H1 (cell line): ENCODE results near the gene NECAP2. TPM values are rescaled to one million over a fixed set of nuclear protein-coding genes. Genes with fewer than 3 reads are reported as not detected.

ENCODE experiments used
- CTCF ChIA-PET: fragments of 300-600 bp; sonication (Branson Sonifier 250); formaldehyde crosslinking; loops from one replicate; lab custom pipeline; 2021; ENCODE audit not compliant: partially characterized antibody; lab: Charles Lee
- POLR2A ChIA-PET: fragments of 300-600 bp; sonication (Branson Sonifier 250); formaldehyde crosslinking; loops from one replicate; lab custom pipeline; 2021; ENCODE audit warnings: inconsistent platforms; ENCODE audit not compliant: partially characterized antibody; lab: Charles Lee
- DNase-seq, 2 experiments: peaks; one replicate each; pipeline versions ENCODE4 v3.0.0 to v3.0.0-alpha.2; 2010 to 2022; ENCODE audit warnings: low spot score in 2 of 2, low read depth in 1 of 2, mixed read lengths in 1 of 2
- FAIRE-seq: peaks from 2 replicates; lab custom pipeline; 2011; peaks lifted over from hg19 to GRCh38; lab: Jason Lieb, UNC
- H2AFZ ChIP-seq: 2 replicates; pipeline ENCODE4 v1.8.1; 2012; ENCODE audit warnings: low read length, inconsistent platforms
- H2AK5ac ChIP-seq: 2 replicates; pipeline ENCODE4 v1.6.1; 2013; ENCODE audit warnings: low read depth, low read length
- H2BK120ac ChIP-seq: replicated peaks from 2 replicates; pipeline ENCODE3; 2013; ENCODE audit warnings: low read depth, low read length, inconsistent platforms
- H2BK12ac ChIP-seq: 2 replicates; pipeline ENCODE4 v1.6.1; 2013; ENCODE audit warnings: low read depth, low read length
- H2BK15ac ChIP-seq: 2 replicates; pipeline ENCODE4 v1.6.1; 2013; ENCODE audit warnings: low read length
- H2BK20ac ChIP-seq: 2 replicates; pipeline ENCODE4 v1.6.1; 2013; ENCODE audit warnings: low read length
- H2BK5ac ChIP-seq: 2 replicates; pipeline ENCODE4 v1.6.1; 2013; ENCODE audit warnings: low read depth, low read length
- H3K14ac ChIP-seq: 2 replicates; pipeline ENCODE4 v1.6.1; 2013; ENCODE audit warnings: inconsistent platforms; ENCODE audit not compliant: insufficient read length
- H3K18ac ChIP-seq: 2 replicates; pipeline ENCODE4 v1.6.1; 2013; ENCODE audit warnings: low read length; ENCODE audit errors: extremely low read depth
- H3K23ac ChIP-seq: 2 replicates; pipeline ENCODE4 v1.6.1; 2013; ENCODE audit warnings: inconsistent platforms; ENCODE audit not compliant: insufficient read length
- H3K23me2 ChIP-seq: 2 replicates; pipeline ENCODE4 v1.6.1; 2013; ENCODE audit warnings: low read depth, low read length
- H3K27ac ChIP-seq: 2 replicates; pipeline ENCODE4 v1.6.1; 2011; ENCODE audit warnings: low read depth, low read length, inconsistent platforms
- H3K27me3 ChIP-seq, 4 experiments: replicated peaks in 1 of 4; 1 replicate in 1 of 4; 2 replicates in 3 of 4; pipeline versions ENCODE4 v1.6.1 to v1.8.1; 2011 to 2013; ENCODE audit warnings: low read length in 3 of 4, mild to moderate bottlenecking in 3 of 4, inconsistent platforms in 2 of 4, mixed read lengths in 2 of 4, moderate library complexity in 1 of 4; ENCODE audit not compliant: control insufficient read depth in 3 of 4, insufficient read depth in 3 of 4; ENCODE audit errors: extremely low read depth in 1 of 4
- H3K36me3 ChIP-seq, 4 experiments: 2 replicates each; pipeline versions ENCODE4 v1.6.1 to v1.8.1; 2011 to 2013; ENCODE audit warnings: mild to moderate bottlenecking in 4 of 4, low read length in 3 of 4, moderate library complexity in 2 of 4, control low read depth in 1 of 4, inconsistent platforms in 1 of 4; ENCODE audit not compliant: insufficient read depth in 4 of 4, control insufficient read depth in 2 of 4
- H3K4ac ChIP-seq: replicated peaks from 2 replicates; pipeline ENCODE3; 2013; ENCODE audit warnings: low read length, low read depth, mixed read lengths, inconsistent platforms; ENCODE audit not compliant: insufficient read length
- H3K4me1 ChIP-seq, 4 experiments: replicated peaks in 1 of 4; 1 replicate in 1 of 4; 2 replicates in 3 of 4; pipeline versions ENCODE4 v1.6.1 to v1.8.1; 2011 to 2013; ENCODE audit warnings: low read length in 3 of 4, inconsistent platforms in 2 of 4, mixed read lengths in 1 of 4; ENCODE audit not compliant: insufficient read depth in 4 of 4, control insufficient read depth in 3 of 4
- H3K4me2 ChIP-seq, 2 experiments: 2 replicates each; pipeline versions ENCODE4 v1.6.1 to v1.8.1; 2011 to 2013; ENCODE audit warnings: low read depth in 2 of 2, low read length in 2 of 2, control low read depth in 1 of 2, inconsistent platforms in 1 of 2, mild to moderate bottlenecking in 1 of 2; ENCODE audit not compliant: insufficient read depth in 1 of 2
- H3K4me3 ChIP-seq, 4 experiments: fragments of 200-600, 300-600 bp in 1 of 4; sonication (generic), shearing (Covaris generic), sonication (Bioruptor Twin) in 1 of 4; 2 replicates each; pipeline versions ENCODE4 v1.5.1 to v1.8.1; 2011 to 2016; ENCODE audit warnings: low read length in 4 of 4, low read depth in 3 of 4, control low read depth in 2 of 4, inconsistent platforms in 2 of 4, mild to moderate bottlenecking in 2 of 4, mixed read lengths in 1 of 4, moderate library complexity in 1 of 4; ENCODE audit not compliant: insufficient read depth in 2 of 4; ENCODE audit errors: extremely low read depth in 1 of 4
- H3K56ac ChIP-seq: replicated peaks from 2 replicates; pipeline ENCODE3; 2013; ENCODE audit warnings: low read depth, mild to moderate bottlenecking, mixed read lengths, low read length, inconsistent platforms; ENCODE audit not compliant: insufficient read length
- H3K79me1 ChIP-seq: 2 replicates; pipeline ENCODE4 v1.6.1; 2013; ENCODE audit warnings: low read depth, low read length, control low read depth
- H3K79me2 ChIP-seq, 2 experiments: 2 replicates each; pipeline versions ENCODE4 v1.6.1 to v1.8.1; 2012 to 2013; ENCODE audit warnings: low read length in 2 of 2, mild to moderate bottlenecking in 2 of 2, inconsistent platforms in 1 of 2; ENCODE audit not compliant: insufficient read depth in 2 of 2, control insufficient read depth in 1 of 2
- H3K9ac ChIP-seq, 4 experiments: replicated peaks in 1 of 4; 1 replicate in 1 of 4; 2 replicates in 3 of 4; pipeline versions ENCODE4 v1.6.1 to v1.8.1; 2011 to 2013; ENCODE audit warnings: low read depth in 3 of 4, low read length in 3 of 4, control low read depth in 2 of 4, mild to moderate bottlenecking in 2 of 4, moderate library complexity in 2 of 4, inconsistent platforms in 1 of 4; ENCODE audit errors: extremely low read depth in 1 of 4
- H3K9me3 ChIP-seq, 2 experiments: 2 replicates each; pipeline versions ENCODE4 v1.6.1 to v1.8.1; 2012 to 2013; ENCODE audit warnings: mild to moderate bottlenecking in 2 of 2, moderate library complexity in 2 of 2, control low read depth in 1 of 2, inconsistent platforms in 1 of 2, low read depth in 1 of 2, low read length in 1 of 2, mixed read lengths in 1 of 2; ENCODE audit not compliant: insufficient read depth in 2 of 2
- H4K20me1 ChIP-seq, 2 experiments: replicated peaks in 1 of 2; 2 replicates each; pipeline versions ENCODE3 to v1.8.1; 2011 to 2013; ENCODE audit warnings: inconsistent platforms in 2 of 2, low read length in 2 of 2, mild to moderate bottlenecking in 1 of 2; ENCODE audit not compliant: insufficient read depth in 2 of 2, control insufficient read depth in 1 of 2
- H4K5ac ChIP-seq: 2 replicates; pipeline ENCODE4 v1.6.1; 2013; ENCODE audit warnings: low read length, low read depth, mixed read lengths, inconsistent platforms; ENCODE audit not compliant: insufficient read length
- H4K8ac ChIP-seq: 2 replicates; pipeline ENCODE4 v1.8.0; 2013; ENCODE audit warnings: mild to moderate bottlenecking, moderate library complexity, low read length, inconsistent platforms; ENCODE audit not compliant: insufficient read depth; ENCODE audit errors: extremely low read depth
- H4K91ac ChIP-seq: replicated peaks from 2 replicates; pipeline ENCODE3; 2013; ENCODE audit warnings: low read length, mixed read lengths, inconsistent platforms; ENCODE audit not compliant: insufficient read length
- TBP ChIP-seq: IDR thresholded peaks from 2 replicates; pipeline ENCODE4 v1.6.1; 2011; ENCODE audit warnings: low read depth, low read length, improper control_type of control experiment
- WGBS, 2 experiments: shearing (Covaris generic) in 1 of 2; methylation state at CpG; one replicate each; pipeline versions ENCODE4 v1.1.6 to v1.1.7; 2013 to 2015; ENCODE audit warnings: low lambda C conversion rate in 2 of 2, mixed read lengths in 2 of 2, inconsistent platforms in 1 of 2, low coverage in 1 of 2, missing lambda C conversion rate in 1 of 2; ENCODE audit not compliant: insufficient replicate concordance in 2 of 2, insufficient coverage in 1 of 2, insufficient read length in 1 of 2; ENCODE audit errors: extremely low coverage in 1 of 2, missing lambda C conversion rate in 1 of 2; 5-methylcytosine and 5-hydroxymethylcytosine counted together
- polyA plus RNA-seq, 7 experiments: library from polyadenylated mRNA; depleted of rRNA in 3 of 7; stranded (reverse) in 5 of 7; unstranded in 2 of 7; fragments of >200 nt in 5 of 7; fragments of 200-250 nt in 2 of 7; gene quantifications; 1 replicate in 5 of 7; 2 replicates in 1 of 7; 4 replicates in 1 of 7; pipeline versions ENCODE4 v1.2.1 to v1.2.3, GENCODE V29; 2011 to 2013; ENCODE audit warnings: missing spikeins in 2 of 7, mixed read lengths in 2 of 7
- total RNA-seq: library from RNA; stranded (reverse); fragmentation: NEBNext Ultra II Directional; extraction: Animal tissue kit (Norgen Biotek cat#: 25700); gene quantifications from 2 replicates; pipeline ENCODE4 v1.2.1, GENCODE V29; 2021

Gene NECAP2
- total and polyA plus RNA-seq, 2 of the 8 experiments (the other 6 are each of a cell fraction or from before 2014, with no cell fraction given): 24.4 to 29.7 TPM

DNA sequence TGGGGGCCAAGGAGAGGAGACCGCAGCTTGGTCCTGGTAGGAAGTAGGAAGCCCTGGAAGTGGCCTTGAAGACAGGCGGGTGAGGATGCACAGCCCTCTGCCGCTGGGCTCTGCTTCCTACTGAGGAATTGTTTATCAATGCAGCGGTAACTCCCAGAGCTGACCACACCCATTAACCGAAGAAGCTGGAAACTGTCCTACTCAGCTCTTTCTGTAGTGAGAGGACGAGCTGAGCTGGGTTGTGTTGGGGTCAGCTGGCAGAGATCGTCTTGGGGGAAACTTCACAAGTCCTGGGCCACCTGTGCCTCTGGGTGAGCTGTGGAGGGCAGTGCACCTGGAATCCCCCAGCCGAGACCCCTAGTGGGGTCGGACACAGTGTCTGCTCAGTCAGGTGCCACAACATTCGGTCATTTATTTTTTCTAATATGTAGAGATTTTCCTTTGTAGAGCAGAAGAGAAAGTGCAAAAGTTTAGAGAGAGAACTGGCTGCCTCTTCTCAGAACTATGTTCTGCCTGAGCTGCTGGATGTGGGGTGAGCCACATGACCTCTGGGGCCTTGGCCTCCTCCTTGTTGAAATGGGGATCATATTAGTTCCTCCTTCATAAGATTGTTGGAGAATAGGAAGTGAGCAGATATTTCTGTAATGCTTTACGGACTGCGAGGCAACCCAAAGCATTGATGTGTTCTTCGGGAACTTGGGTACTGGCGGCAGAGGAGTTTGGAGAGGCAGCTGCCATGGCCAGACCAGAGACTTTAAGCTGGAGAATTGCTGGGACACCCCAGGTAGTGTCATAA lies 3.6 kb downstream of the NECAP2 start:
- Histone ChIP-seq H4K5ac (no peak overlapping the region), H4K20me1 (peaks cover 13 to 20% of the 10 kb centered on the region in 2 experiments), H3K23me2 (peaks cover 4% of the 10 kb centered on the region; the same call in 1 of the 2 replicates), H3K18ac (no peak overlapping the region), H3K23ac (no peak overlapping the region), H3K4me1 (peaks cover 0 to 2% (median 0%) of the 10 kb centered on the region in 4 experiments; a peak in 3 of 7 replicates), H2BK15ac (no peak overlapping the region), H3K9ac (no peak overlapping the region), H3K4me3 (no peak overlapping the region), H3K79me2 (no peaks in the 10 kb centered on the region; a peak in 1 of 4 replicates), H3K14ac (no peak overlapping the region), H3K4me2 (no peak overlapping the region), H2BK12ac (no peak overlapping the region), H2BK120ac (no peak overlapping the region), H4K8ac (no peak overlapping the region; the same call in 1 of the 2 replicates), H2AFZ (no peak overlapping the region), H3K36me3 (peaks cover 0 to 27% (median 8%) of the 10 kb centered on the region in 4 experiments; a peak in 6 of 8 replicates), H3K27me3 (peaks cover 0 to 4% (median 3%) of the 10 kb centered on the region in 4 experiments; a peak in 1 of 7 replicates), H2BK5ac (no peak overlapping the region), H3K79me1 (no peaks in the 10 kb centered on the region; the same call in 1 of the 2 replicates), H3K9me3 (no peaks in the 10 kb centered on the region), H3K56ac (no peak overlapping the region), H3K27ac (no peak overlapping the region), H2AK5ac (no peak overlapping the region), H4K91ac (no peak overlapping the region), H2BK20ac (no peak overlapping the region), H3K4ac (no peak overlapping the region)
- 92% methylated on average over 14 of the region's 14 CpGs; no CpG with 5 or more reads in 1 of the 2 experiments for WGBS, 2 experiments
- DNase-seq (no peak), FAIRE-seq (no peak)
- POLR2A ChIA-PET: interaction anchor here (1.0 to 1.1 kb wide), 2 partner anchors 8 to 46 kb away, joined by 3 read pairs; no protein-coding TSS in a partner anchor
- CTCF ChIA-PET: interaction anchor here (0.6 to 1.8 kb wide), 5 partner anchors 11 to 177 kb away, joined by 3 to 5 read pairs (median 3); no protein-coding TSS in a partner anchor
- TF ChIP-seq TBP: no peak
